Measurements from ENCODE around the gene MGAT4A. TPM values are rescaled to one million over a fixed set of nuclear protein-coding genes. Genes with fewer than 3 reads are reported as not detected.

The MGAT4A gene
- total and polyA plus RNA-seq, 7 donors: 9.5 to 28.2 (median 21.6) TPM

GRCh38 chr2:98691303-98691702 is 39.6 kb downstream of the MGAT4A start:
- Histone ChIP-seq H3K36me3 (no peaks in the 10 kb centered on the region), H3K4me1 (no peaks in the 10 kb centered on the region), H3K4me3 (no peak overlapping the region), H3K9me3 (no peaks in the 10 kb centered on the region), H3K27me3 (no peaks in the 10 kb centered on the region), H3K27ac (no peak overlapping the region)
- TF ChIP-seq POLR2AphosphoS5 (IDR thresholded peaks at IDR 0.05) (no peak), EP300 (IDR thresholded peaks at IDR 0.05) (no peak), POLR2A (IDR thresholded peaks at IDR 0.05) (no peak)
- TF ChIP-seq, protein P1, sequence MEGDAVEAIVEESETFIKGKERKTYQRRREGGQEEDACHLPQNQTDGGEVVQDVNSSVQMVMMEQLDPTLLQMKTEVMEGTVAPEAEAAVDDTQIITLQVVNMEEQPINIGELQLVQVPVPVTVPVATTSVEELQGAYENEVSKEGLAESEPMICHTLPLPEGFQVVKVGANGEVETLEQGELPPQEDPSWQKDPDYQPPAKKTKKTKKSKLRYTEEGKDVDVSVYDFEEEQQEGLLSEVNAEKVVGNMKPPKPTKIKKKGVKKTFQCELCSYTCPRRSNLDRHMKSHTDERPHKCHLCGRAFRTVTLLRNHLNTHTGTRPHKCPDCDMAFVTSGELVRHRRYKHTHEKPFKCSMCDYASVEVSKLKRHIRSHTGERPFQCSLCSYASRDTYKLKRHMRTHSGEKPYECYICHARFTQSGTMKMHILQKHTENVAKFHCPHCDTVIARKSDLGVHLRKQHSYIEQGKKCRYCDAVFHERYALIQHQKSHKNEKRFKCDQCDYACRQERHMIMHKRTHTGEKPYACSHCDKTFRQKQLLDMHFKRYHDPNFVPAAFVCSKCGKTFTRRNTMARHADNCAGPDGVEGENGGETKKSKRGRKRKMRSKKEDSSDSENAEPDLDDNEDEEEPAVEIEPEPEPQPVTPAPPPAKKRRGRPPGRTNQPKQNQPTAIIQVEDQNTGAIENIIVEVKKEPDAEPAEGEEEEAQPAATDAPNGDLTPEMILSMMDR (IDR thresholded peaks at IDR 0.05): no peak
- DNase-seq: no peak
- WGBS, 2 donors: 77 to 80% methylated on average over 3 of the region's 3 CpGs
- intact Hi-C loops (cut with DNase I): no loop called here

DNA sequence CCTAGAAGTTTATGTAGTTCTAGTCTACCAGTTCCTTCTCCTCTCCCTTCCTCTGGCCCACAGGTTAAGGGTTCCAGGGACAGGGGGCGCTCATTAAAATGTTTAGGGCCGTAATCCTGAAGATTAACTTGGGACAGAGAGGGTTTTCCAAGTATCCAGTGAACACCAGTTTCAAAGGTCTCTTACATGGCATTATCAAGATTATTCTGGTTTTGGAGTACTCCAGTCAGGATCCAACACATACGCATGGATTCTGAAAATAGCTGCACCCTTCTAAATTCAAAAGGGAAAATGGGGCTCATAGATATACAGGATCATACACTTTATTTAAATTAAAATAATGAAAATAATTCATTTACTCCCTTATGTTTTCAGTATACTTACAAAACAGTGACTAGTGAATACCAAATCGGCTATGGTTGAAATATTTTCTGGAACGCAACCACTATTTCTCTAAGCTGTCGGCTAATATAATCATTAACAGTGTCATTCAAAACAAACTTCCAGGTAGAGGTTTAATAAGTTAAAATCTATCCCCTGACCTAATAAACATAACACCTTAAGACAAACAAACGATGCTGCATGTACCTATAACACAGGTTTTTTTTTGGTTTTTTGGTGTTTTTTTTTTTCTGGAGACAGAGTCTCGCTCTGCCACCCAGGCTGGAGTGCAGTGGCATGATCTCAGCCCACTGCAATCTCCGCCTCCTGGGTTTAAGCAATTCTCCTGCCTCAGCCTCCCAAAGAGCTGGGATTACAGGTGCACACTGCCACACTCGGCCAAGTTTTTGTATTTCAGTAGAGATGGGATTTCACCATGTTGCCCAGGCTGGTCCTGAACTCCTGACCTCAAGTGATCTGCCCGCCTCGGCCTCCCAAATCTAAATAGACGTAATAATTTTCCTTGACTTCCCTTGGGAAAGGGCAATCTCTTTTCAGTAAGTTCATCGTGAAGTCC is 44.7 kb downstream of the MGAT4A start:
- no peaks in the 10 kb centered on the region for H3K9me3 ChIP-seq
- no peaks in the 10 kb centered on the region for H3K36me3 ChIP-seq
- TF ChIP-seq EP300 (IDR thresholded peaks at IDR 0.05): no peak
- no peak for TF ChIP-seq POLR2A (IDR thresholded peaks at IDR 0.05)
- TF ChIP-seq, protein P1 (IDR thresholded peaks at IDR 0.05): no peak
- TF ChIP-seq POLR2AphosphoS5 (IDR thresholded peaks at IDR 0.05): no peak
- no peaks in the 10 kb centered on the region for H3K4me1 ChIP-seq
- no peak for DNase-seq
- WGBS, 2 donors: 85 to 94% methylated on average over 14 of the region's 14 CpGs
- no peaks in the 10 kb centered on the region for H3K27me3 ChIP-seq
- no peak overlapping the region for H3K4me3 ChIP-seq
- H3K27ac ChIP-seq: no peak overlapping the region
- intact Hi-C loops (cut with DNase I): no loop called here

GRCh38 chr2:98683728-98684127 is 47.2 kb downstream of the MGAT4A start:
- intact Hi-C loops (cut with DNase I): no loop called here
- no peaks in the 10 kb centered on the region for H3K9me3 ChIP-seq

DNA sequence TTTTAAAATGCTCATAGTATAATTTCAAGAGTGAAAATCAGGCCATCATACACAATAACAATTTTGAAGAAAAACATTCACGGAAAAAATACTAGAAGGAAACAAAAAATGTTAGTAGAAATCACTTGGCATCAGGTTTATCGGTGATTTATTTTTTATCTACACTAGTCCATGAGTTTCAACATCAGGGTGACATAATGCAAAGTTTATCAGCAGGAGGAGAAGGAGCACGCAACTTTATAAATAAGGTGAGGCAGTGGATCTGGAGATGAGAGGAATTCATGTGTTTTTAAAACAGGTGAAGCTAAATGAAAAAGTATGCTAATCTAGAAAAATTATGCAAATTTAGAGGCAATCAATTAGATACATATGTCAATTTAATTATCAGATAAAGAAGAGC is 54.2 kb downstream of the MGAT4A start:
- no peaks in the 10 kb centered on the region for H3K9me3 ChIP-seq
- H3K27ac ChIP-seq: no peak overlapping the region
- no peaks in the 10 kb centered on the region for H3K27me3 ChIP-seq
- TF ChIP-seq, protein P1 (IDR thresholded peaks at IDR 0.05): no peak
- TF ChIP-seq EP300 (IDR thresholded peaks at IDR 0.05) (no peak), POLR2A (IDR thresholded peaks at IDR 0.05) (no peak)
- H3K4me1 ChIP-seq: no peaks in the 10 kb centered on the region
- DNase-seq: no peak
- WGBS, 2 donors: 95 to 97% methylated on average over 3 of the region's 3 CpGs
- H3K4me3 ChIP-seq: no peak overlapping the region
- peaks cover 0 to 14% (median 2%) of the 10 kb centered on the region in 4 donors for H3K36me3 ChIP-seq
- intact Hi-C loops (cut with DNase I): no loop called here

More at GRCh38 chr2:98683728-98684127, 47.2 kb downstream of the MGAT4A start:
- H3K27ac ChIP-seq: peak overlapping the region in 2 of 4 donors; percentile 21 to 50
- TF ChIP-seq POLR2A (IDR thresholded peaks at IDR 0.05) (no peak), EP300 (IDR thresholded peaks at IDR 0.05) (no peak), POLR2AphosphoS5 (IDR thresholded peaks at IDR 0.05) (no peak)
- TF ChIP-seq, protein P1 (IDR thresholded peaks at IDR 0.05): no peak
- no peaks in the 10 kb centered on the region for H3K4me1 ChIP-seq
- H3K27me3 ChIP-seq: no peaks in the 10 kb centered on the region
- H3K36me3 ChIP-seq: no peaks in the 10 kb centered on the region
- H3K4me3 ChIP-seq: no peak overlapping the region
- WGBS, 2 donors: 91 to 94% methylated on average over 5 of the region's 5 CpGs
- DNase-seq: no peak

Data from sigmoid colon (tissue), 7 donors.